GM18951 (cell line): ENCODE data around the gene STIMATE.

Experiments used
- POLR2A ChIP-seq: IDR thresholded peaks from 4 replicates; pipeline ENCODE4 v1.6.1; 2011; ENCODE audit warnings: mild to moderate bottlenecking; ENCODE audit not compliant: insufficient read length, insufficient read depth; ENCODE audit errors: extremely low read depth
- in situ Hi-C: fragments of 300-500 bp; cut with MboI; formaldehyde crosslinking; loops from one replicate; pipeline ENCODE4 v1.12.0; 2022; ENCODE audit warnings: low sequenced_read_pairs, mixed read lengths, inconsistent platforms; ENCODE audit not compliant: unreplicated experiment

STIMATE gene

DNA sequence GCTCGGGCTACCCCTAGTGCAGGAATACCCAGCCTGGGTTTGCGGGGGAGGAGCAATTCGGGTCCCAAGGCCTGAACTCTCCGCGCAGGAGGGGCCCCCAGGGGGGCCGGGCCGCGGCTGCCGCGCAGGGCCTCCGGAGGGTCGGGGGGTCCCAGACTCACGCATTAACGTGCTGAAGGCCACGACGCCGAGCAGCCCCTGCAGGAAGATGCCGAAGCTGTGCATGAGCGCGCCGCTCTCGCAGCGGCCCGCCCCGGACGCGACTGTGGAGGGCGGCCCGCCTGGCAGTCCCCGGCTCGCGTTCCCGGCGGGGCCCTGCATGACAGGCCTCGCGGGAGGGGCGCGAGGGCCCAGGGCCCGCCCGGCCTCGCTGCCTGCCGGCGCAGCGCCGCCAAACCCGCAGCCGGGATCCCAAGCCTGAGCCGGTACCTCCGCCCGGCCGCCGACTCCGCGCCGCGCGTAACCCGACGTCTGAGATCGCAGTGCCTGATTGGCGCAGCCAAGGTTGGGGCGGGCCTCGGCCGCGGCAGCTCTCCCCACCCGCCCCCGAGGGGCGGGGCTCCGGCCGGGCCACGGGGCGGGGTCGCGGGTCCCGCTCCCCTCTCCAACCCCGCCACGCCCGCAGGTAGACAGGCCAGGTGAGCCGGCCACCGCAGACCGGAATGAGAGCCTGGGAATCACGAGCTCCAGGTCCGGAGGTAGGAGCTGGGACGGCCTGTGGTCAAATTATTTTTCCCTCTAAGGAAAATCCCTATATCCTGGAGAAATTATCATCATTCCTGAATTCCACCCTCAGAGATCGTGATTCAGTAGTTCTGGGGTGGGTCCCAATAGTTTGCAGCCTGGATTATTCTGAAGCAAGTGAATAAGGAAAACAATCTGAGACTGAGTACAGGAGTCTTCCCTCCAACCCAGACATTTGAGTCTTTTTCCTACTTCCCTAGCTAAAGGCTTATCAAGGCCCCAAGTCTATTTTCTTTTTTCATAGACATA is at the start of gene STIMATE:
STIMATE (minus strand) TSS at position 419 of the 993 bp plus-strand sequence; CDS start at position 321, 98 bp downstream.
- in situ Hi-C loops = no loop called here
- peak; percentile 82 for TF ChIP-seq POLR2A

DNA sequence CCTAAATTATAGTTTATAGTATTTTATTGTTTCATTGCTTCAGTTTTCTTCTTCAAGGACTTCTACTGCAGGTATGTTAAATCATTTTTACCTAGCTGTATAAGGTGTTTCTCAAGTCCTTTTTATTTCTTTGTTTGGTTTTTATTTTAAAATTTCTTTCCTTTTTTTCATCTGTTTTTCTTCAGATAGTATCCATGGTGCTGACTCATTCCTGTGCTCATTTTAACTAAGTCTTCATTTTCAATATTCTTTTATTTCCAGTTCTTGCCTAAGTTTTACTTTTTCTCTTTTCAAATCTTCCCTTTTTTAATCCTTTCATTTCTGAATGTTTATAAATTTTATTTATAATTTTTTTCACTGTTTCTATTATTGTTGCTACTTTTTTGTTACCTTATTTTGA is 42.3 kb upstream of the STIMATE start:
- in situ Hi-C loops = no loop called here
- TF ChIP-seq POLR2A = no peak

DNA sequence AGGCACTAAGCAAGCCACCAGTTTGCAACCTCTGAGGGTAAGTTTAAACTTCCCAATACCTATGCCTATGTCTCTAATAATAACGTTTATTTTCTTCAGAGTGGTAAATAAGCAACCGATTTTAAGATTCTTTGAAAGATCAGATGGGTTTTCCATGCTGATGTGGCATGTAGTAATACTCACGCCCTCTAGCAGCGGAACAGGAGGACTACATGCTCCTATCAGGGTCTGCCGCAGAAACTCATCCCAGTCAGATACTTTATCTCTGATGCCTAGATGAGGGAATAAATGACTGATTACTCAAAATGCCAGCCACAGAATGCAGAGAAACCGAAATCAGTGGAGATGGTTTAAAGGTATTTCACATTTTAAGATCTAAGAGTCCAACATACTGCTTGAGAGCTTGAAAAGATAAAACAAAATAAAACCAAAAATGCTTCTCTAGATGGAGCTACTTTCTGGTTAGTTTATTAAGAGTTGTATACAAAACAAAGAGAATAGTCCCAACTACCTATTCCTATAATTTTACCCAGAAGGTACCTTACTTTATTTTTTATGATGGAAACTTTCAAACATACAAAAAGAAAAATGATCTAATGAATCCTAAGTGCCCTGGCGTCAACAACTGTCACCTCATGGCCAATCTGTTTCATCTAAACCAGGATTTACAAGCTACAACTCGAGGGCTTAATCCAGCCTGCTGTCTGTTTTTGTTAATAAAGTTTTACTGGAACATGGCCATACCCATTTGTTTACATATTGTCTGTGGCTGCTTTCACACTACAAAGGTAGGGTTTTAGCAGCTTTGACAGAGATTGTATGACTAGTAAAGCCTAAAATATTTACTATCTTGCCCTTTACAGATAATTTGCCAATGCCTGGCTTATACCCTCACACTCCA is 37.5 kb upstream of the STIMATE start:
- no peak for TF ChIP-seq POLR2A
- in situ Hi-C loops = no loop called here

DNA sequence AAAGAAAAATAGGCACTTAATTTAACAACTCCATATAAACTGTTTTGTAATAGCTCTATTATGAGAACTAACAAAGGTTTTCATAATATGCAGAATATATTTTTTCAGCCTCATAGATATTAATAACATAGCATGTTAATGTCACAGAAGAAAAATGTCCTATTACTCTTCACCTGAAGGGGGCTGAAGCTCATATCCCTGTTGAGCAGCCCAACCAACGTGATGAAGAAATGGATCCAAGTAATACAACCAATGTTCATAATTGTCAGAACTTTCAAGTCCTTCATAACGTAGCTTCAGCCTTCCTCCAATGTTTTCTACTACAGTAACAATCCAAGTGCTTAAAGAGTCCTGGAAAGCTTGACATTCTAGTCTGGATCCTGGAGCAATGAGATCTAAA is 34.5 kb upstream of the STIMATE start:
- TF ChIP-seq POLR2A = no peak
- in situ Hi-C loops = no loop called here

DNA sequence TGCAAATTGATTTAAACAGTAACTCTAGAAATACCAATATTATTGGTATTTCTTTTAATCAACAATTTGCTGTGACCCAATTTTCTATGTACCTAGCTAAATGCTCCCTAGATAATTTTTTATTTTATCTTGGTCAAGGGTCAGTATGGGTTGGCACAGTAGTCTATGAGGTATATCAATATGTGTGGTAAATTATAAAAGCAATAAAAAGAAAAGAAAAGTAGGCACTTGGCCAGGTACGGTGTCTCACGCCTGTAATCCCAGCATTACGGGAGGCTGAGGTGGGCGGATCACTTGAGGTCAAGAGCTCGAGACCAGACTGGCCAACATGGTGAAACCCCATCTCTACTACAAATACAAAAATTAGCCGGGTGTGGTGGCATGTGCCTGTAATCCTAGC is 34.0 kb upstream of the STIMATE start:
- in situ Hi-C loops = no loop called here
- no peak for TF ChIP-seq POLR2A

DNA sequence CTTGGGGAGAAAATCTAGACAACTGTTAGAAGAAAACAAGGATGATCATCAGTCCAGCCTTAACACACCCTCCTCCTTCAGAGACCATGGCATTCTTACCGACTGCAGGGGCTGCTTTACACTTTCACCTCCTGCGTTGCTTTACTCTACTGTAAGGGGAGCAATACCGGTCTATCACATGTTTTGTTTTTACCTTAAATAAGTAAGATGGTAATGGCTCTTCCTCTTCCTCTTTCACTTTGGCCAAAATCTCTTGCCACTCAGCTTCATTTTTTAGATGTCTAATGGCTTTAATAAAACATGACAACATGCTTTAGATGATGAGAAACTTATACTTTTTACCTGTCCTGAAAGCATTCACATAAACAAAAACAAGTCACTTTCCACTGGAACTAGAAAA is 33.4 kb upstream of the STIMATE start:
- no peak for TF ChIP-seq POLR2A
- in situ Hi-C loops = no loop called here

DNA sequence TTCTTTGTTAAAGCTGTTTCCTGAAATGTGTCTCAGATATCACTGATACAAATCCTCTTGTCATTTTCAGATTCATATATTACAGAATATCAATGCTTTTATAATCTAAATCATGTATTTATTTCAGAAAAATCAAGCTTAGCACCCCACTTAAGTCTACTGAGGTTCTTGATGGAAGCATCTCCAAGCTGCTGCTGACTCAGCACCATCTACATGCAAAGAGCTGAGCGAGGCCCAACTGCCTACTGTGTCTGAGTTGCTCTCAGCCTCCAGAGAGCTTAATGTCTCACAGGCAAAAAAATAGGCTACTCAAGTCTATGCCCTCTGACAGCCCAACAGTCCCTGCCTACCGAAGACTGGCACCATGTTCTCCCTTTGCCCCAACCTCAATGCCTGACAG is 29.2 kb upstream of the STIMATE start:
- in situ Hi-C loops = no loop called here
- TF ChIP-seq POLR2A = no peak

DNA sequence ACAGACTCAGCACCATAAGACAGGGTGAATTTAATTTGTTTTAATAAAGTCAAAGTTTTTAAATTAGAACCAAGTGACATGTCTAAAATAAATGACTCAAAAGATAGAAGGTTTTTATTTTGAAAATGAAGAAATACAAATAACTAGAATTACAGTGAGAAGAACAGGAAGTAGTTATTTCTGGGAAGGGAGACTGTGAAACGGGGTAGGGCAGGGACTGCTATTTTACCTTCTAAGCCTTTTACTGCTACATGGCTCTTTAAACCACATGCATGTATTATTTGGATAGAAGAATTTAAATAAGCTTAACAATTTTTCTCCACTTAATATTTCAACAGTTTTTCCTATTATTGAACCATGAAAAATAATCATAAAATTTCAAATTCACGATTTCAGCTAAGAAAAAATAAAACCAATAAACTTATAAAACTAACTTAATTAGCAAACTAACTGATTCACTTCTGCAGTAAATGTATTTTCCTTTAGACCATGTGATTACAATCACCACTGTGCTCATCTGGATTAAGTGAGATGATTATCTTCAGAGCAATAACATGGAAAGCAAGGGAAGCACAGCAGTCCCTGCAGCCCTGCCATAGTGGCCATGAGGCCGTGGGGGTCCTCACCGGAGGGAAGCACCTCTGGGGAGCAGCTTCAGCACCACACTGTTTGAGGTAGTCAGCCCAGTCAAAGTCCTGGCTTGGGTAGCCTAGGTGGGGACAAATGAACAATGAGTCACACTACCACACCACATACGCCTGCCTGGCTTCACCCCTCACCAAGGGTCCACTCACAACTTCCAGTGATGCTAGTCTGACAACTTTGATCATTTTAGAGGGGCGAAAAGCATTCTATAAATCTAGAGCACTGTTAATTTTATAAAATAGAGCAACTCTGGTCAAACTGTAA is 28.3 kb upstream of the STIMATE start:
- no peak for TF ChIP-seq POLR2A
- in situ Hi-C loops = no loop called here

DNA sequence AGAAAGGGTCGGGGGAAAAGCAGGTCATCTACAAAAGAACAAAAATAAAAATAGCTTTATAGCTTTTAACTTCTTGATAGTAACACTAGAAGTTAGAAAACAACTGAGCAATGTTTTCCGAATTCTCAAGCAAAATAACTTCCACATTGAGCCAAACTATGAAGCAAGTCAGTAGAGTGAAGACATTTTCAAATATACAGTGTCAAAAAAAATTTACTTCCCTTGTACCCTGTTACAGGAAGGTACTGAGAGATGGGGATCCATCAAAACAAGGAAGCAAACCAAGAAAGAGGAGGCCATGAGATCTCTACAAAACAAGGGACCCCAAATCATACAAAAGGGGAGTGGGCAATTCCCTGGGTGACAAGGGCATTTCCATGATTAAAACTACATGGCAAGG is 26.6 kb upstream of the STIMATE start:
- in situ Hi-C loops = no loop called here
- TF ChIP-seq POLR2A = no peak

DNA sequence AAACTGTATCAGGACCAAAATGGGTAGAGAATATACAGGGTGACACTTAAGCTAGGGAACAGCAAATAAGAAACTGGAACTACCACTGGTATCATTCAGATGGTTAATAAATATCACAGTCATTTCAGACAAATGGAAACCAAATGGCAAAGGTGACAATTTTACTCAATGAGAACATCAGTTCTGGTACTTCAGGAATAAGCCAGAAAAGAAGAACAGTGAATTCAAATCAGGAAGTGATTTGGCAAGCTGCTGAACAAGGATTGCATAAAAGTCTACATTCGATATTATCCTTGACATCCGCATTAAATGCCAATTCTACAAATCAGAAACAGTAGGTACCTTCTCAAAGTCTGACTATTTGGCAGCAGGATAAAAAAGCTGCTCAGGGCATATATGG is 23.5 kb upstream of the STIMATE start:
- TF ChIP-seq POLR2A = no peak
- in situ Hi-C loops = no loop called here

DNA sequence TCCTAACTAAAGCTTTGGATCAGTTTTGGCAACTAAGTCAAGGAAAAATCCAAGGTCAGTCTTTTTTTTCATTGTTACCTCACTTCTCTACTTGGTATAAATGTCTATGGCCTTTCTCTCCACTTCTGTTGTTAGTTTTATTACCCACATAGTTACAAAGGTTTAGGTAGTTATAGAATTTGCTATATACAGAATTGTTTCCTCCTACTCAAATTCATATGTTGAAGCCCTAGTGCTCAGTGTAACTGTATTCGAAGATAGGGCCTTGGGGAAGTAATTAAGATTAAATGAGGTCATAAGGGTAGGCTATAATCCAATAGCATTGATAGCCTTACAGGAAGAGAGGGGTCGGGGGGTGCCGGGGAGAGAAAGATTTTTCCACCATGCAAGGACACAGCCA is 19.7 kb upstream of the STIMATE start:
- in situ Hi-C loops = no loop called here
- no peak for TF ChIP-seq POLR2A

DNA sequence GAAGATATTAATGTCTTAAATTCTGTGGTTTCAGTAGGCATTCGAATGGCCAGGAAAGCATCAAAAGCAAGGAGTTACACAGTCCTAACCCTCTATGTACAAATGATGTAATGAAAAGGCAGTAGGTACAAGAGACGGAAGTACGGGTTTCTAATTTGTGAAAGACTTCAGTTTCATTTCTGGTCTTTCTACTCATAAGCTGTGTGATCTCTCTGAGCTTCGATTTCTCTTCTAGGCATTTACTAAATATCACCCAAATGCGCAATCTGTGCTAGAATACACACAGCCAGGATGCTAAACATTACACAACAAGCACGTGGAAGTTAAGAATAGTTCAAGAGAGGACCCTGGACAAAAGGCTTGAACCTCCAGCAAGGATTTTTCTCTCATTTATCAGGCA is 17.9 kb upstream of the STIMATE start:
- in situ Hi-C loops = no loop called here
- TF ChIP-seq POLR2A = no peak
